PC-9 (cell line): Measurements from ENCODE around the gene E2F8.

Experiments used
- CTCF ChIP-seq: fragments of 200-600 bp; sonication (generic); conservative IDR thresholded peaks from 2 replicates; pipeline ENCODE4 v1.6.1; 2017; ENCODE audit warnings: mixed run types, antibody characterized with exemption, mild to moderate bottlenecking, moderate library complexity
- EZH2 ChIP-seq: fragments of 200-600 bp; sonication (generic); IDR thresholded peaks from 2 replicates; pipeline ENCODE4 v1.8.0; 2017; ENCODE audit warnings: antibody characterized with exemption, low read depth

DNA sequence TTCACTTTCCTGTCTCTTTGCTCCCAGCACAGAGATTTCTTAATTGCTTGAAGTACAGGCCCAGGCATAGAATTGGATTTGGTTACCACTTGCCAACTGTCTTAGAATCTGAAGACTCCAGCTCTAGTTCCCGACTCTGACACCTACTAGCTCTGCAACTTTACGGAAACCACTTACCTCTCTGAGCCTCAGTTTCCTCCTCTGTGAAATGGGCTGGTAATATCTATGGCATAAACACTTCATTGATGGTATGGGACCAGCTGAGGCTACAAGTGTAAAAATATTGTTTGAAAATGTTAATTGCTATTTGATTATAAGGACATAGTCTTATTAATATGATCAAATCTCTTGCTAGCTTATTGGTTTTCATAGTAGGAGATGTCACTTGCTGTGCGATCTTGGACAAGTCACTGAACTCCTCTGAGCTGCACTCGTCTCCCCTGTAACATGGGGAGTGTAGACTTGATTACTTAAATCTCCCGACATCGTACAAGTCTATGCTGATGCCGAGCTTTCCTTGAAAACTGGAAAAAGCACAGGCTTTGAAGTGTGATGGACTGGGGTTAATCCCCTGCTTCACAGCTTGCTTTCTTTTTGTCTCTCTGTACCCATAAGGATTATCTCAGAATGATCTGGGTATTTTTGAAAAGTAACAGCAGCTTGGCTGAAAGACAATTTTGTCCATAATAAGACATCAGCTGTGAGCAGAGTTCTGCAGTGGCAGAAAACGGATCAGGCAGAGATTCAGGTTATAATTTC lies 11.8 kb upstream of the E2F8 start:
- TF ChIP-seq CTCF (no peak), EZH2 (no peak)
